ENCODE measurements around the gene ZFAND2A. TPM values are rescaled to one million over a fixed set of nuclear protein-coding genes. Genes with fewer than 3 reads are reported as not detected.
A peak's percentile ranks its signal among the peaks of the same experiment; 100 is the strongest.

ZFAND2A gene
- total RNA-seq, 1 donor from 2014 or later, result 13.3 TPM

- no peak overlapping the region for H3K9ac ChIP-seq
- no peak overlapping the region for H3K4me2 ChIP-seq
- peaks cover 8% of the 10 kb centered on the region for H3K36me3 Mint-ChIP-seq
- no peak overlapping the region for H3K4me3 Mint-ChIP-seq
- peaks cover 33% of the 10 kb centered on the region for H3K4me1 Mint-ChIP-seq
- no peak overlapping the region for H3K27ac Mint-ChIP-seq
- H3K79me2 ChIP-seq (ENCODE audit: low read depth), result peaks cover 39% of the 10 kb centered on the region
- peaks cover 20% of the 10 kb centered on the region for H3K4me1 ChIP-seq
- no peak overlapping the region for H3K27ac ChIP-seq
- TF ChIP-seq EZH2phosphoT487 (IDR thresholded peaks at IDR 0.05) (no peak), CTCF (IDR thresholded peaks at IDR 0.05) (no peak)
- no peaks in the 10 kb centered on the region for H3K27me3 ChIP-seq
- H3K9me3 Mint-ChIP-seq, result no peaks in the 10 kb centered on the region
- H3K36me3 ChIP-seq, result no peaks in the 10 kb centered on the region
- no peak overlapping the region for H2AFZ ChIP-seq (replicated peaks)
- H3K9me3 ChIP-seq (ENCODE audit: low read depth), result no peaks in the 10 kb centered on the region
- H4K20me1 ChIP-seq (ENCODE audit: low read depth), result peaks cover 31% of the 10 kb centered on the region
- H3K27me3 Mint-ChIP-seq (ENCODE audit: insufficient read depth, low read depth), result peaks cover 2% of the 10 kb centered on the region
- H3F3A ChIP-seq (ENCODE audit: low read depth), result peaks cover 6% of the 10 kb centered on the region
- no peak overlapping the region for H3K4me3 ChIP-seq
- no peak for DNase-seq (ENCODE audit: low spot score)
These were observed 35.0 kb downstream of the ZFAND2A start for GRCh38 chr7:1124816-1125602.

GRCh38 chr7:1124164-1124563, 35.8 kb downstream of the ZFAND2A start:
- Mint-ChIP-seq H3K27ac (no peak overlapping the region), H3K9me3 (no peaks in the 10 kb centered on the region), H3K4me1 (peaks cover 33% of the 10 kb centered on the region), H3K36me3 (peaks cover 5% of the 10 kb centered on the region), H3K27me3 (ENCODE audit: insufficient read depth, low read depth) (peaks cover 2% of the 10 kb centered on the region), H3K4me3 (no peak overlapping the region)
- Histone ChIP-seq H3K79me2 (ENCODE audit: low read depth) (peaks cover 43% of the 10 kb centered on the region), H3F3A (ENCODE audit: low read depth) (peaks cover 6% of the 10 kb centered on the region), H3K9me3 (ENCODE audit: low read depth) (no peaks in the 10 kb centered on the region), H3K27ac (peak overlapping the region; percentile 28), H3K27me3 (no peaks in the 10 kb centered on the region), H3K4me3 (no peak overlapping the region), H4K20me1 (ENCODE audit: low read depth) (peaks cover 31% of the 10 kb centered on the region), H3K4me1 (peaks cover 20% of the 10 kb centered on the region), H3K9ac (no peak overlapping the region), H3K4me2 (peak overlapping the region; percentile 25), H3K36me3 (no peaks in the 10 kb centered on the region), H2AFZ (replicated peaks) (no peak overlapping the region)
- TF ChIP-seq EZH2 (IDR thresholded peaks at IDR 0.05) (no peak), EZH2phosphoT487 (IDR thresholded peaks at IDR 0.05) (no peak), CTCF (IDR thresholded peaks at IDR 0.05) (no peak)
- no peak for DNase-seq (ENCODE audit: low spot score)

GRCh38 chr7:1123715-1124114, 36.3 kb downstream of the ZFAND2A start:
- TF ChIP-seq EZH2phosphoT487 (IDR thresholded peaks at IDR 0.05) (no peak), CTCF (IDR thresholded peaks at IDR 0.05) (peak; percentile 69), EZH2 (IDR thresholded peaks at IDR 0.05) (no peak)
- Mint-ChIP-seq H3K27me3 (ENCODE audit: insufficient read depth, low read depth) (peaks cover 2% of the 10 kb centered on the region), H3K27ac (no peak overlapping the region), H3K4me3 (no peak overlapping the region), H3K36me3 (peaks cover 5% of the 10 kb centered on the region), H3K9me3 (no peaks in the 10 kb centered on the region), H3K4me1 (peaks cover 33% of the 10 kb centered on the region)
- Histone ChIP-seq H3K9ac (no peak overlapping the region), H2AFZ (replicated peaks) (no peak overlapping the region), H3K4me2 (peak overlapping the region; percentile 25), H3K27ac (peak overlapping the region; percentile 28), H3K27me3 (no peaks in the 10 kb centered on the region), H3K4me1 (peaks cover 20% of the 10 kb centered on the region), H3F3A (ENCODE audit: low read depth) (peaks cover 6% of the 10 kb centered on the region), H3K36me3 (no peaks in the 10 kb centered on the region), H4K20me1 (ENCODE audit: low read depth) (peaks cover 31% of the 10 kb centered on the region), H3K79me2 (ENCODE audit: low read depth) (peaks cover 47% of the 10 kb centered on the region), H3K4me3 (no peak overlapping the region), H3K9me3 (ENCODE audit: low read depth) (no peaks in the 10 kb centered on the region)
- DNase-seq (ENCODE audit: low spot score), result peak; percentile 89

All from neural progenitor cell (in vitro differentiated cells).